Pancreas (tissue), 10 donors: Measurements from ENCODE around the gene HDDC3. TPM values are rescaled to one million over a fixed set of nuclear protein-coding genes. Genes with fewer than 3 reads are reported as not detected.

Source experiments
- ATAC-seq, 4 donors: fragments of 200-7000 bp; cut with Tn5 transposase; one replicate each; pipeline versions ENCODE4 v1.8.0 to v1.9.1; 2020; ENCODE audit warnings: mild to moderate bottlenecking in 4 of 4, moderate library complexity in 4 of 4
- DNase-seq, 6 donors: peaks; one replicate each; pipeline ENCODE4 v3.0.0-alpha.2; 2020
- FAIRE-seq: peaks from 2 replicates; lab custom pipeline; 2012; peaks lifted over from hg19 to GRCh38; lab: Jason Lieb, UNC
- H3K27ac ChIP-seq, 4 donors: fragments of 200-600 bp; sonication (generic); 1 replicate in 3 of 4; 2 replicates in 1 of 4; pipeline versions ENCODE4 v1.5.0 to v1.8.0; 2020
- H3K27me3 ChIP-seq, 4 donors: fragments of 200-600 bp; one replicate each; pipeline ENCODE4 v1.8.0; 2021
- H3K36me3 ChIP-seq, 3 donors: fragments of 200-600 bp; sonication (generic) in 1 of 3; one replicate each; pipeline versions ENCODE4 v1.5.0 to v1.8.0; 2020 to 2021
- H3K4me1 ChIP-seq, 3 donors: fragments of 200-600 bp; one replicate each; pipeline ENCODE4 v1.8.0; 2021
- H3K4me3 ChIP-seq, 4 donors: fragments of 200-600 bp; sonication (generic) in 2 of 4; one replicate each; pipeline versions ENCODE4 v1.5.0 to v1.8.0; 2020 to 2021
- H3K9me3 ChIP-seq, 4 donors: fragments of 200-600 bp; one replicate each; pipeline ENCODE4 v1.8.0; 2021
- WGBS, 2 donors: extraction: QIAGEN DNeasy Blood & Tissue Kit; methylation state at CpG; one replicate each; pipeline ENCODE4 v1.1.7; 2013; 5-methylcytosine and 5-hydroxymethylcytosine counted together
- intact Hi-C, 3 donors: fragments of 100-400 bp; cut with DNase I; formaldehyde crosslinking; loops; one replicate each; pipeline versions ENCODE4 v1.11.1 to v1.14.2; 2022
- polyA plus RNA-seq, 2 donors: library from polyadenylated mRNA; stranded (reverse); fragments of 200-250 nt; gene quantifications; one replicate each; pipeline ENCODE4 v1.2.3, GENCODE V29; 2013
- total RNA-seq, 6 donors: library from RNA; stranded (reverse); fragmentation: NEBNext Ultra II Directional in 4 of 6; extraction: Animal tissue kit (Norgen Biotek cat#: 25700) in 4 of 6; gene quantifications; one replicate each; pipeline versions ENCODE4 v1.2.1 to v1.2.4, GENCODE V29; 2021 to 2023
- TF ChIP-seq, protein P1 (sequence below), 4 donors: fragments of 200-600 bp; sonication (generic) in 3 of 4; IDR thresholded peaks; one replicate each; pipeline versions ENCODE4 v1.5.0 to v1.8.0; 2021; ENCODE audit warnings: antibody characterized with exemption in 4 of 4
- donor health status: healthy with polysubstance abuse.
- donor health status: DM: no; HTN: no; CAD: no; lungs with moderate emphysema.
- donor health status: DM: no; HTN: no; CAD: no.
- donor health status: control.
- donor health status: control.
- donor health status: Bipolar disorder and iron deficiency.
- donor health status: DM: yes; HTN: yes; CAD: no.
- donor health status: DM: no; HTN: no; CAD: no.
- donor health status: DM: no; HTN: no; CAD: no.
- donor health status: DM: yes; HTN: yes; CAD: no.

The HDDC3 gene
- total and polyA plus RNA-seq, 8 donors, result 10.3 to 20.9 (median 15.0) TPM

DNA sequence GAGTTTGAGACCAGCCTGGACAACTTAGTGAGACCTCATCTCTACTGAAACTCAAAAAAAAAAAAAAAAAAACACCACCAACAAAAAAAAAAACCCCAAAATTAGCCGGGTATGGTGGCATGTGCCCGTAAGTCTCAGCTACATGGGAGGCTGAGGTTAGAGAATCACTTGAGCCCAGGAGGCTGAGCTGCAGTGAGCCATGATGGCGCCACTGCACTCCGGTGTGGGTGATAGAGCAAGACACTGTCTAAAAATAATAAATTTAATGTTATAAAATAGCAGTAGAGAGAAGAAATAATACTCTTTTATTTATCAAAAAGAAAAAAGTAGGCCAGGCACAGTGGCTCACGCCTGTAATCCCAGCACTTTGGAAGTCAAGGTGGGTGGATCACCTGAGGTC lies 39.8 kb upstream of the HDDC3 start:
- intact Hi-C loops, result no loop called here
- H3K36me3 ChIP-seq, result peaks cover 0 to 8% (median 0%) of the 10 kb centered on the region in 3 donors
- FAIRE-seq, result no peak

DNA sequence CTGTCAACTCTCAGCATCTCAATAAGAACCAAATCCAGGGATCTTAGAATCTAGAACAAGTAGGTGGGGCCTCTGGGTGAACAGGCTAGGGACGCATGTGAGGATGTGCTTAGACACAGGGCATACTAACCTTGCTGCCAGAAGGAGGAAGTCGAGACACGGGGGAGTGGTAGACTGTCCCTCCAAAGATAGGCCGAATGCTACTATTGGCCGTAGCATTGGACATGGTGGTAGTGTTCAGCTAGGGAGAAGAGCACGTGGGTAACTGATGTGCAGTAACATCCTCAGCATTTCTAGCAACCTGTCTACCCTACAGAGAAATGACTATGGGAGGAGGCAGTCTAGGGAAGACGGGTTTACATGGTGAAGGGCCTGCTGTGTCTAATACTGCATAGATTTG lies 37.9 kb upstream of the HDDC3 start:
- intact Hi-C loops, result no loop called here
- Histone ChIP-seq H3K4me1 (no peaks in the 10 kb centered on the region), H3K27me3 (no peaks in the 10 kb centered on the region), H3K27ac (no peak overlapping the region), H3K36me3 (peaks cover 0 to 18% (median 0%) of the 10 kb centered on the region in 3 donors), H3K9me3 (no peaks in the 10 kb centered on the region), H3K4me3 (no peak overlapping the region)
- ATAC-seq (no peak), FAIRE-seq (no peak), DNase-seq (no peak)
- 88 to 93% methylated on average over 7 of the region's 7 CpGs for WGBS, 2 donors
- TF ChIP-seq, protein P1, sequence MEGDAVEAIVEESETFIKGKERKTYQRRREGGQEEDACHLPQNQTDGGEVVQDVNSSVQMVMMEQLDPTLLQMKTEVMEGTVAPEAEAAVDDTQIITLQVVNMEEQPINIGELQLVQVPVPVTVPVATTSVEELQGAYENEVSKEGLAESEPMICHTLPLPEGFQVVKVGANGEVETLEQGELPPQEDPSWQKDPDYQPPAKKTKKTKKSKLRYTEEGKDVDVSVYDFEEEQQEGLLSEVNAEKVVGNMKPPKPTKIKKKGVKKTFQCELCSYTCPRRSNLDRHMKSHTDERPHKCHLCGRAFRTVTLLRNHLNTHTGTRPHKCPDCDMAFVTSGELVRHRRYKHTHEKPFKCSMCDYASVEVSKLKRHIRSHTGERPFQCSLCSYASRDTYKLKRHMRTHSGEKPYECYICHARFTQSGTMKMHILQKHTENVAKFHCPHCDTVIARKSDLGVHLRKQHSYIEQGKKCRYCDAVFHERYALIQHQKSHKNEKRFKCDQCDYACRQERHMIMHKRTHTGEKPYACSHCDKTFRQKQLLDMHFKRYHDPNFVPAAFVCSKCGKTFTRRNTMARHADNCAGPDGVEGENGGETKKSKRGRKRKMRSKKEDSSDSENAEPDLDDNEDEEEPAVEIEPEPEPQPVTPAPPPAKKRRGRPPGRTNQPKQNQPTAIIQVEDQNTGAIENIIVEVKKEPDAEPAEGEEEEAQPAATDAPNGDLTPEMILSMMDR (IDR thresholded peaks at IDR 0.05), result no peak

More for the DNA sequence above, 39.8 kb upstream of the HDDC3 start:
- WGBS, 2 donors, result 94 to 97% methylated on average over 5 of the region's 5 CpGs
- Histone ChIP-seq H3K9me3 (no peaks in the 10 kb centered on the region), H3K4me1 (no peaks in the 10 kb centered on the region), H3K4me3 (no peak overlapping the region), H3K27ac (no peak overlapping the region), H3K27me3 (no peaks in the 10 kb centered on the region)
- ATAC-seq (no peak), DNase-seq (no peak)
- TF ChIP-seq, protein P1 (IDR thresholded peaks at IDR 0.05), result no peak

DNA sequence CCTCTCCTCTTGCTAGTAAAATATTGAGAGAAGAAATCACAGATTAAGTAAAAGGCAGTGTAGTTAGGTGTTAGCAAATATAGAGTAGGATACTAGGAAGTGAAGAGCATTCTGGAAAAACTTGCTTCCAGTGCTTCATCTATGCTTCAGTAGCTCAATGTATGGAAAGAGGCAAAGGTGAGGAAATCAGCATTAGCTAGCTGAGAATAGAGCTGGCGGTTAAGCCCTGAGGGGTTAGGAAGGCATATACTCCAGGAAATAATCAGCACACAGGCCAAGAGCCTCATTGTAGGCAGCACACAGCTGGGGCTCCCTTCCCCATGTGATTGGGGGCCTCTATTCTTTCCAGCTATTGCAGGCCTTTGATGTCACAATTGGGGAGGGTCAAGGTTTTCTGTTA lies 36.1 kb upstream of the HDDC3 start:
- DNase-seq (no peak), ATAC-seq (no peak), FAIRE-seq (no peak)
- Histone ChIP-seq H3K27me3 (no peaks in the 10 kb centered on the region), H3K9me3 (no peaks in the 10 kb centered on the region), H3K4me3 (no peak overlapping the region), H3K36me3 (peaks cover 0 to 18% (median 0%) of the 10 kb centered on the region in 3 donors), H3K4me1 (no peaks in the 10 kb centered on the region), H3K27ac (no peak overlapping the region)
- 96 to 100% methylated on average over 1 of the region's 1 CpG for WGBS, 2 donors
- TF ChIP-seq, protein P1 (IDR thresholded peaks at IDR 0.05), result no peak
- intact Hi-C loops, result no loop called here

DNA sequence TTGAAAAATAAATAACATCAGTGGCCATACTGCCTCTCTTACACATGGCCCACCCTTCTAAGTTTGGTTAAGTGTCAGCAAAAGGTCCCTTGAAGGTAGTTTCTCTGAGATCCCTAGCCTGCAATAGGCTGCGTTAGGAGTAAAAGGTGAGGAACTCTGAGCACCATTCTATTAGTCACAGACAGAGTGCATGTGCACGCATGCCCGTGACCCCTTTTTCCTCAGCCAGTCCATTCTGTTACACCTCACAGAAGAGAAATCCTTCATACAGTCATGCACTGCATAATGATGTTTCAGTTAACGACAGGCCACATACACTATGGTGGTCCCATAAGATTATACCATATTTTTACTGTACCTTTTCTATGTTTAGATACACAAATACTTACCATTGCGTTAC lies 34.9 kb upstream of the HDDC3 start:
- 84 to 99% methylated on average over 5 of the region's 5 CpGs for WGBS, 2 donors
- H3K36me3 ChIP-seq, result peaks cover 0 to 21% (median 4%) of the 10 kb centered on the region in 3 donors
- FAIRE-seq (no peak), DNase-seq (no peak), ATAC-seq (no peak)
- H3K4me3 ChIP-seq, result no peak overlapping the region
- H3K4me1 ChIP-seq, result no peaks in the 10 kb centered on the region
- intact Hi-C loops, result no loop called here
- TF ChIP-seq, protein P1 (IDR thresholded peaks at IDR 0.05), result no peak
- H3K9me3 ChIP-seq, result no peaks in the 10 kb centered on the region
- no peaks in the 10 kb centered on the region for H3K27me3 ChIP-seq
- H3K27ac ChIP-seq, result no peak overlapping the region

DNA sequence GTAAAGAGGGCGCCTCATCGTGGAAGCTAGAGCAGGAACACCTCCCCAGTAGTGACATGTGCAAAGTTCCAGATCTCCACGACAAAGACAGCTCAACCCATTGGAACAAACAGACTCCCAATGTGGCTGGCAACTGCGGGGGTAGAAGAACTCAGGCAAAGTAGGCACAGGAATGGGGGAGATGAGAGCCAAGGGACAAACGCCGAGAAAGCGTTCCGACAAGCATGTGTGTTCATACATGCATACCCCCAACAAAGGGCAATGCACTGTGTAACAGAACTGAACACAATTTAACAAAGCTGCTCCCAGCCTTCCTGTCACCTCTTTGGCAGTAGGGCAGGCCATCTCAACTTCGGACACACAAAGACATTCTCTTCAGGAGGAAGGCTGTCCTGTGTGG lies 33.9 kb upstream of the HDDC3 start:
- no peak for DNase-seq
- Histone ChIP-seq H3K36me3 (peaks cover 0 to 24% (median 12%) of the 10 kb centered on the region in 3 donors), H3K9me3 (no peaks in the 10 kb centered on the region), H3K27ac (no peak overlapping the region), H3K4me3 (no peak overlapping the region), H3K27me3 (no peaks in the 10 kb centered on the region), H3K4me1 (no peaks in the 10 kb centered on the region)
- intact Hi-C loops, result no loop called here
- ATAC-seq, result no peak
- TF ChIP-seq, protein P1 (IDR thresholded peaks at IDR 0.05), result no peak
- WGBS, 2 donors, result 89 to 92% methylated on average over 9 of the region's 9 CpGs
- no peak for FAIRE-seq
